ENCODE data around the gene CBFA2T3. TPM values are rescaled to one million over a fixed set of nuclear protein-coding genes. Genes with fewer than 3 reads are reported as not detected.

CBFA2T3 gene
- total RNA-seq, 1 donor from 2014 or later, result 32.8 TPM

DNA sequence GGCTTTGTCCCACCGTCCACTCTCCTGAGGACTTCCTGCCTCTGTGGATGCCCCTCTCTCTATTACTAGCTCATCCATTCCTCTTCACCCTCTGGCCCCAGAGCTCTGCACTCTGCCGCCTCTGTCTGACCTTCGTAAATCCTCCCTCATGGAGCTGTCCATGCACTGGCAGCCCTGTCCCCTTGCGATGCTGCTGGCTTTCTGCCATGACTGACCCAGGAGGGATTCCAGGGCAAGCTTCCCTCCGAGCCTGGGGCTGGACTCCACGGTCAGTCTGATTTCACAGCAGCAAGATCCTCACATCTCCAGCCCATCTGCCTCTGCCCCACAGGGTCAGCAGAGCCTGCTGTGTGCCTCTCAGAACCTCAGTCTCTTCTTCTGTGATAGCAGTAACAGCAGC, 4.7 kb downstream of the CBFA2T3 start:
- H3K4me3 ChIP-seq, result no peak overlapping the region
- intact Hi-C loops (cut with DNase I), result no loop called here
- H3K27ac ChIP-seq, result no peak overlapping the region
- no peak for DNase-seq (ENCODE audit: low spot score in 2 of 2)
- TF ChIP-seq, protein P1, sequence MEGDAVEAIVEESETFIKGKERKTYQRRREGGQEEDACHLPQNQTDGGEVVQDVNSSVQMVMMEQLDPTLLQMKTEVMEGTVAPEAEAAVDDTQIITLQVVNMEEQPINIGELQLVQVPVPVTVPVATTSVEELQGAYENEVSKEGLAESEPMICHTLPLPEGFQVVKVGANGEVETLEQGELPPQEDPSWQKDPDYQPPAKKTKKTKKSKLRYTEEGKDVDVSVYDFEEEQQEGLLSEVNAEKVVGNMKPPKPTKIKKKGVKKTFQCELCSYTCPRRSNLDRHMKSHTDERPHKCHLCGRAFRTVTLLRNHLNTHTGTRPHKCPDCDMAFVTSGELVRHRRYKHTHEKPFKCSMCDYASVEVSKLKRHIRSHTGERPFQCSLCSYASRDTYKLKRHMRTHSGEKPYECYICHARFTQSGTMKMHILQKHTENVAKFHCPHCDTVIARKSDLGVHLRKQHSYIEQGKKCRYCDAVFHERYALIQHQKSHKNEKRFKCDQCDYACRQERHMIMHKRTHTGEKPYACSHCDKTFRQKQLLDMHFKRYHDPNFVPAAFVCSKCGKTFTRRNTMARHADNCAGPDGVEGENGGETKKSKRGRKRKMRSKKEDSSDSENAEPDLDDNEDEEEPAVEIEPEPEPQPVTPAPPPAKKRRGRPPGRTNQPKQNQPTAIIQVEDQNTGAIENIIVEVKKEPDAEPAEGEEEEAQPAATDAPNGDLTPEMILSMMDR (IDR thresholded peaks at IDR 0.05), result no peak
- no peaks in the 10 kb centered on the region for H3K9me3 ChIP-seq
- H3K4me1 ChIP-seq, result no peaks in the 10 kb centered on the region
- H3K36me3 ChIP-seq, result no peaks in the 10 kb centered on the region
- H3K27me3 ChIP-seq, result no peaks in the 10 kb centered on the region

DNA sequence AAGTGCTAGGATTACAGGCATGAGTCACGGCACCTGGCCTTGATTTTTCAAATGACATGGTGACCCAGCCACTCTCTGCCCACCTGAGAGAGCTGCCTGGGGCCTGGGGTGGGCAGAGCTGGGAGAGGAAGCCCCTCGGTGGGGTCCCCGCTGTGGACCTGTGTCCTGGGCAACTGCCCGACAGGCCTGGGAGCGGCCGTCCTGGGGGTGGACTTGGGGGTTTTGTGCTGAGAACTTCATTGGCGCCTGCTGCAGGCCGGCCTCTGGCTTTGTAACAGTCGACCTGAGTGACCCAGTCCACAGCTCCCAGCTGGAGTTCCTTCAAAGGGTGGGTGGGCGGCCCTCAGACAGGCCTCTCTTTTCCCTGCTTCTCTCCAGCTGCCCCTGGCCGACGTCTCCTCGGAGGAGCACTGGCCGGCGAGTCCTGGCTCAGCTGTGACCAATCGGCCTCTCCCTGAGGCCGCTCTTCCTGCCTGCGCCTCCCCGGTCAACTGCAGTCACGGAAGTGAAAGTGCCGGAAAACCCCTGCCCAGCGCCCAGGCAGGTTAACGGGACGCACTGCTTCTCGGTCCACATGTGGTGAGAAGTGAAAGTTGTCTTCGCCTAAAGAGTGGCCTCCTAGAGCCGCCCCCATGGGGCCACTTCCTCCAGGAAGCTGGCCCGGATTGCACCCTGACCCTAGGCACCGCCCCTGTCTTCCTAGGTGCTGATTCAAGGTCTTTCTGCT, 5.5 kb downstream of the CBFA2T3 start:
- intact Hi-C loops (cut with DNase I), result no loop called here
- TF ChIP-seq, protein P1 (IDR thresholded peaks at IDR 0.05), result no peak
- H3K27me3 ChIP-seq, result no peaks in the 10 kb centered on the region

DNA sequence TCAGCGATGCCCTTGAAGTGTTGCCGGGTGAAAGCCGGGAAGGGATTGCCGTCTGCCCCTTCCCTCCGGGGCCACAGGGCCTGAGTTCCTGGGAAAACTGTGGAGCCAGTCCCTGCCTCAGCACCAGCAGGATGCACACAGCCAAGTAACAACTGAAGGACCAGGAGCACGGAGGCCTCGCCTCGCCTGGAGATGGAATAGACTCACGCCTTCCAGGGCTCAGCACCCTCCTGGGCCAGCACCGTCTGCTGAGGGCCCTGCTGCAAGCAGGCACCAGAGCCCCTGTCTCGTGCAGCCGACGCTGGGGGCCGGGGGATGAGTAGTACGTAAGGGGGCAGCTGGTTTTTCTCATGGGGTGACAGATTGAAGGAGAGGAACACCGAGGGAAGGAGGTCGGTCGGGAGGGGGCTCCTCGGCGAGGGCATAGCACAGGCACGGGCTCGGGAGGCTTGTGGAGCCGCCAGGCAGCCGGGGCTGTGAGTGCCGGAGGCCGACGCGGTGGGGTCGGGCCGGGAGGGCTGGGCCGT, 6.4 kb downstream of the CBFA2T3 start:
- Histone ChIP-seq H3K4me3 (no peak overlapping the region), H3K4me1 (no peaks in the 10 kb centered on the region), H3K9me3 (no peaks in the 10 kb centered on the region), H3K36me3 (no peaks in the 10 kb centered on the region), H3K27ac (no peak overlapping the region), H3K27me3 (no peaks in the 10 kb centered on the region)
- intact Hi-C loops (cut with DNase I), result no loop called here
- no peak for DNase-seq (ENCODE audit: low spot score in 2 of 2)
- TF ChIP-seq, protein P1 (IDR thresholded peaks at IDR 0.05), result no peak

More for the DNA sequence above, 5.5 kb downstream of the CBFA2T3 start:
- DNase-seq (ENCODE audit: low spot score in 2 of 2), result no peak
- no peaks in the 10 kb centered on the region for H3K9me3 ChIP-seq
- H3K36me3 ChIP-seq, result no peaks in the 10 kb centered on the region
- no peak overlapping the region for H3K4me3 ChIP-seq
- no peak overlapping the region for H3K27ac ChIP-seq
- no peaks in the 10 kb centered on the region for H3K4me1 ChIP-seq

DNA sequence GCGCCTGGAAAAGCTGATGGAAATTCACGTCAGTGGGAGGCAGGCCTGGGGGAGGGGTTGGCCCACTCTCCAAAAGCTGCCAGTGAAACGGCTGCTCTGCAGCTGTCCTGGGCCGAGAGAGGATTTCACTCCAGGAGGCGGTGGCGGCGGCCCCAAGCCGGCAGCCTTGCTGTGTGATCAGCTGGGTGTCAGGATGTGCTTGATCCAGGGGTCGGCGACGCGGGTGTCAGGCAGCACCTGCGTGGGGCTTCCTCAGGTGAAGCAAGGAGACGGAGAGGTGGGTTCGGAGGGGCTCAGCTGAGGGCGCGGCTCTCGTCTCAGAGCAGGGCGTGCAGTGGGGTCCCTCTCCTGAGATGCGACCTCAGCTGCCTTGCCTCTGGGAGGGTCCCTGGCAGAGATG, 7.0 kb downstream of the CBFA2T3 start:
- Histone ChIP-seq H3K27ac (no peak overlapping the region), H3K9me3 (no peaks in the 10 kb centered on the region), H3K27me3 (no peaks in the 10 kb centered on the region), H3K4me1 (no peaks in the 10 kb centered on the region), H3K4me3 (no peak overlapping the region), H3K36me3 (no peaks in the 10 kb centered on the region)
- DNase-seq (ENCODE audit: low spot score in 2 of 2), result no peak
- TF ChIP-seq, protein P1 (IDR thresholded peaks at IDR 0.05), result no peak
- intact Hi-C loops (cut with DNase I), result no loop called here

DNA sequence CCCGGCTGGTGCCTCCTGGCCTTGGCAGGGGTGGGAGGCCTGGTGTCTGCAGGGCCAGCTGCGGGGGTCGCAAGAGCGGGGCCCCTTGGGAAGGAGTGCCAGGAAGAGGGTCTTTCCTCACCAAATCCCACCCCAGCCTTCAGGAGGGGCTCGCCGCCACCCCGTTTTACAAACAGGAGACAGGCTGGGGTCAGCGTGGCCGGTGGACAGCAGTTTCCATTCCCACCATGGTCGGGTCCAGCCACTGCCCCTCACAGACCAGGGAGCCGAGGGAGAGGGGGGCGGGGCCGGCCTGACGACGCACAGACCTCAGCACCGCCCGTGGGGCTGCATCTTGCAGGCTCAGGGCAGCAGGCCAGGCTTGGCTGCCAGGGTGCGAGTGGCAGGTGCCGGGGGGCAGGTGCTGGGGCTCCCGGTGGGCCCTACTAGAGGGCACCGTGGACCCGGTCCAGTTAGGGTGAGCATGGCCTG, 7.6 kb downstream of the CBFA2T3 start:
- Histone ChIP-seq H3K4me3 (no peak overlapping the region), H3K4me1 (no peaks in the 10 kb centered on the region), H3K9me3 (no peaks in the 10 kb centered on the region), H3K27me3 (no peaks in the 10 kb centered on the region), H3K36me3 (no peaks in the 10 kb centered on the region), H3K27ac (no peak overlapping the region)
- intact Hi-C loops (cut with DNase I), result no loop called here
- DNase-seq (ENCODE audit: low spot score in 2 of 2), result no peak
- TF ChIP-seq, protein P1 (IDR thresholded peaks at IDR 0.05), result no peak
